Measurements from ENCODE around the gene CCDC136.

CCDC136 gene

GRCh38 chr7:128774921-128775320, 16.8 kb upstream of the CCDC136 start:
- no peak for DNase-seq
- in situ Hi-C loops (cut with MboI; ENCODE audit: low pct_unique_long_range_greater_than_20kb, low sequenced_read_pairs): no loop called here

GRCh38 chr7:128775744-128776474, 15.9 kb upstream of the CCDC136 start, which contains the start of gene OPN1SW:
TSS of gene OPN1SW (minus strand) at chr7:128775794. CDS start at chr7:128775781, 13 bp downstream.
- in situ Hi-C loops (cut with MboI; ENCODE audit: low pct_unique_long_range_greater_than_20kb, low sequenced_read_pairs): no loop called here
- DNase-seq: no peak

- in situ Hi-C loops (cut with MboI; ENCODE audit: low pct_unique_long_range_greater_than_20kb, low sequenced_read_pairs): no loop called here
- DNase-seq: peak; percentile 24
These were observed 14.3 kb upstream of the CCDC136 start for GRCh38 chr7:128777156-128778123.

DNA sequence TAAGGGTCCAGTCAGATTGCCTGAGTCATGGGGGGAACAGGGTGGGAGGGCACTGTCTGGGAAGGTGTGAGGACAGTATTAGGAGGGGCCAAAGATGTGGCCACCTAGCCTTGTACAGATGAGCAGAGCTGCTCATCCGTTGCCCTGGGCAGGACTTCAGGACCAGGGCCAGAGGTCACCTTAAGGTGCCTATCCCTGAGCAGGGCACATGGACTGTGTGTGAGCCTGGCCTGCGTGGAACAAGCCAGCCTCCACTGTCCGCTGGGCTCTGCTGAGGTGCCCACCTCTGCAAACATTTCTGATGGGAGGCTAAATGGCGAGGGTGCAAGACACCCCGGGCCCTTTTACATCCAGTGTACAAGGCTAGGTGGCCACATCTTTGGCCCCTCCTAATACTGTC, 12.8 kb upstream of the CCDC136 start:
- in situ Hi-C loops (cut with MboI; ENCODE audit: low pct_unique_long_range_greater_than_20kb, low sequenced_read_pairs): no loop called here
- no peak for DNase-seq

GRCh38 chr7:128781126-128781525, 10.6 kb upstream of the CCDC136 start:
- in situ Hi-C loops (cut with MboI; ENCODE audit: low pct_unique_long_range_greater_than_20kb, low sequenced_read_pairs): no loop called here
- DNase-seq: no peak

- no peak for DNase-seq
- in situ Hi-C loops (cut with MboI; ENCODE audit: low pct_unique_long_range_greater_than_20kb, low sequenced_read_pairs): no loop called here
These were observed 9.9 kb upstream of the CCDC136 start for GRCh38 chr7:128781851-128782250.

DNA sequence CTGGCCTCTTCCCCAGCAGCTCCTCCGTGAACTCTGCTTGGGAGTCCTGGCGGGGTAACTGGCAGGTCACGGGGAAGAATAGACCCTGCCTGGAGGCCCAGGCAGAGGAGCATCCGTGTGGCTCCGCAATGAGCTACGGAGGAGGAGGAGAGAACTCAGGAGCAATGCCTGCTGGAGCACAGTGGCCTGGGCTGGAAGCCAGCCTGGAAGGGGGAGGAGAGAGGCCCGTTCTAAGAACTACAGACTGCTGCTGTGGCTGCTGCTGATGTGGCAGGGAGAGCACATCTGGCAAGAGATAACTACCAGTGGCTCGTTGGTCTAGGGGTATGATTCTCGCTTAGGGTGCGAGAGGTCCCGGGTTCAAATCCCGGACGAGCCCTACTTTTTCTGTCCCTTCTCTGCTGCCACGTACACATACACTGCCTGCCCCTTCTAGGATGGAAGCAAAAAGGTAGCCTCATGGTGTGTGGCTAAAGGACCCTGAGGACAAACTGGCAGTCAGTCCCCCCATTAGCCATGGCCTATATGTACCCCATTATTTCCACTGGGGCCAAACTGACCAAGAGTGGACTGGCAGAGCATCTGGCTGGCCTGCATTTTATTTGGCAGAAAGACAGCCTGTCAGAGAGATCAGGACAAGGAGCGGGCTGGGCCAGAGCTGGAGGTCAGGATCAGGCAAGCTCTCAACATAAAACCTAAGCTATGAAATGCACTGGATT, 8.5 kb upstream of the CCDC136 start:
- peak; percentile 68 for DNase-seq

GRCh38 chr7:128785738-128786137, 6.0 kb upstream of the CCDC136 start:
- DNase-seq: no peak
- in situ Hi-C loops (cut with MboI; ENCODE audit: low pct_unique_long_range_greater_than_20kb, low sequenced_read_pairs): no loop called here

More for the DNA sequence above, 8.5 kb upstream of the CCDC136 start:
- in situ Hi-C loops (cut with MboI; ENCODE audit: low pct_unique_long_range_greater_than_20kb, low sequenced_read_pairs): no loop called here

DNA sequence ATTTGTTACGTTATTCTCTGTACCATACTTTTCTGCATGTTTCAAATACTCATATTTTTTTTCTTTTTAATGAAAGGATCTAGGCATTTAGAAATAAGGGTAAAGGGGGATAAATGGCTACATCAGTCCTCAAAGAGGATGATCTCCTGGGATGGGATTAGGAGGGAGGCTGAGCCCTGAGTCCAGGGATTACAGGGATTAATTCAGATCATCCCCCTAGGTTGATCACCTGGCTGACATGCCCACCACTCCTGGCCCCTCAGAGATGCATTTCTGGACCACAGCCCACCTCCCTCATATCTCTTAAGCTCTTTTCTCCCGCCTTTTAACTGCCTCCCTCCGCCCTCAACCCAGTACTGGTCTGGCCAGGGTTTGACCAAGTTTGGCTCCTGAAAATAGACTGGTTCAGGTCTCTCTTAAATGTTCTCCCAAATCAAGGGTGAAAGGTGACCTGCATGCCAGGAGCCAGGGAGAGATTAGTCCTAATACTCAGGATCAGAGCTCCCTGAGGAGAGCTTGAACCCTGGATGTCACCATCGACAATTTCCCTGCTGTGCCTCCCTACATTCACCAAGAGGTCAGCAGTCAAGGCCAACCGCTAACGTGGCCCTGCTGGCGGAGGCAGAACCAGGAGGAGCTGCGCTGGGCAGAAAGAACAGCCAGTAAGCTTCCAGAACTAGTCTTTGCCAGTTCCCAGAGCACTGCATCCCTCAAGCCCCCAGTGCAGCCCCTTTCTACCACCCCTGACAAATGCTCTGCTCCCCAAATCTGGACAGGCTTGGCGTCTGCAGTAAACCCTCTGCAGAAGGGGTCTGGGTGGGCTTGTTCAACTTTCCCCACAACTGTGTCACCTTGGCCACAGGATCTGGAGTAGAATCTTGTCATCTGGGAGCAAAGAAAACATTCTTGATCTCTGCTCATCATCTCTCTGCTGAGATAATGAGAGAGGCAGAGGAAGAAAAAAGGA, 3.0 kb upstream of the CCDC136 start:
- in situ Hi-C loops (cut with MboI; ENCODE audit: low pct_unique_long_range_greater_than_20kb, low sequenced_read_pairs): no loop called here
- DNase-seq: no peak

GRCh38 chr7:128790315-128791041, 1.3 kb upstream of the CCDC136 start:
- in situ Hi-C loops (cut with MboI; ENCODE audit: low pct_unique_long_range_greater_than_20kb, low sequenced_read_pairs): no loop called here
- DNase-seq: no peak

DNA sequence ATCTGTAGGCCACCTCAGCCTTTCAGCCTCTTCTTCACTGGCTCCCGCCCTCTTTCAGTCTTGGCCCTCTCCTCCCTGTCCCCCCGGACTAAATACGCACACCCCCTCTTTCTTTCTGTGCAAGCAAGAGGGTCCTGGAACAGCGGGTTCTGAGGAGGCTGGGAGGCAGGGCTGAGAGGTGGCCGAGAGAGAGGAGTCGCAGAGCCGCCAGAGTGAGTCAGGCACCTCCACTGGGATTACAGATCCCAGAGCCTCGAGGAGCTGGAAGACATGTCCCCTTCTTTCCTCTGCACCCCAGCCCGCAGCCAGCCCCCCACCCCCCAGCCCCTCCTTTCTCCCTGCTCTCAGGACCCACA, 182 bp downstream of the CCDC136 start:
- DNase-seq: no peak
- in situ Hi-C loops (cut with MboI; ENCODE audit: low pct_unique_long_range_greater_than_20kb, low sequenced_read_pairs): no loop called here

DNA sequence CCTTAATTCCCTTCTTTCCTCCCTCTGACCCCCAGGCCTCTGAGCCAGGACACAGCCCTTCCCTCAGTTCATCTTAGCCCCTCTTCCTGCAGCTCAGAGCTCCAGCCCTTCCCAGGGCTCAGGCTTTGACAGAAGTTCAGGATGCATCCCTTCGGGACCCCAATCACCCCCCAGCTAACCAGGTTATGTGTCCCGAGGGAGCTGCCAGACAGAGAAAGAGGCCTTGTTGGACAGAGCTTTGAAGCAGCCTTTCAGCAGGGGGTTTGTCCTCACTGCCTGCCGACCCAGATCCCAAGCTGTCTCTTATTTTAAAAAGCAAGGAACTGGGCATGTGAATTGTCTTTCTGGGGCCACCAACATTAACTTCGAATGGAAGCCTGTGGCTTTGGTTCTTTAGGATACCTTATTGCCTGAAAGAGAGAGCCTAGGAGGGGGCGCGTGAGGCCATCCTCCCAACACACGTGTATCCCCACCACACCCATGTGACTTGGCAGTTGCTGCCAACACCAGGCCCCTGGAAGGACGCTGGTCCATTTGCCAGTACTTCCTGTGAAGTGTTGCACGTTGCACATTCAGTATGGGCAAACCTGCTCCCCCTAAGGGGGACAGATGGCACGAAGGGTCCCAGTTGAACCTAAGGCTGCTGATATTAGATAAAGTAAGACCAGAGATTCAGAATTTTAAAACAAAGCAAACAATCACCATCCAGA, 858 bp downstream of the CCDC136 start:
- DNase-seq: peak; percentile 38
- in situ Hi-C loops (cut with MboI; ENCODE audit: low pct_unique_long_range_greater_than_20kb, low sequenced_read_pairs): no loop called here

DNA sequence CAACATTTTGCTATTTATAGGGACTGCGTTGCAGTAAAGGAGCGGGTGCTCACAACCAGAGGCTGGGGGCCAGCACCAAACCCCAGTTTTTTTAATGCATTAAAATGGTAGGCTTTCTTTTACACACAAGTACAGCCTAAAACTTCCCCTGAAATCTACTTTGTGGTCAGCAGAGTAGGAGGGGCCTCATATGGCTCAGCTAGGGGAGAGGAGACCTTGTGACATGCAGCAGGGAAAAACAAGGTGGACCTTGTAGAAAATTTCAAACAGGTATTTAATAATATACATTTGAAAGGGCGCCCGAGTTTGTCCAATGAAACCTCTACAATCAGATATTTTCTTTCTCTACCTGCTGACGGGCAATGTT, 1.4 kb downstream of the CCDC136 start:
- in situ Hi-C loops (cut with MboI; ENCODE audit: low pct_unique_long_range_greater_than_20kb, low sequenced_read_pairs): no loop called here

DNA sequence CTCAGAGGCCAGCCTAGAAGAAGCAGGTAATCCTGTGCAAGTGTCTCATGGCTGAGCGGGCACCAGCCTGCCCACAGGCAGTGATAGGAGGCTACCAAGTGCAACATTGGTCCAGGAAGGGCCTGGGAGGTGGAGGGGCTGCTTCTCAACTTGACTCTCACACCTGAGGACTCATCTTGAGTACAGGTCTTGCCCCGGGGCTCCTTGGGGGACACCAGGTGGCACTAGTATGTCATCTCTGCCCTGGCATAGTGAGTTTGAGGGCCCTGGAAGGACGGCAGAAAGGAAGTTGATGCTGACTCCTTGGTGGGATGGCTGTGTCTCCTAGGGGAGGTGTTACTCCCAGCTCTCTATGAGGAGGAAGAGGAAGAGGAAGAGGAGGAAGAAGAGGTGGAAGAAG, 2.3 kb downstream of the CCDC136 start:
- DNase-seq: peak; percentile 24
- in situ Hi-C loops (cut with MboI; ENCODE audit: low pct_unique_long_range_greater_than_20kb, low sequenced_read_pairs): no loop called here

More for the DNA sequence above, 1.4 kb downstream of the CCDC136 start:
- DNase-seq: peak; percentile 19

- DNase-seq: no peak
- in situ Hi-C loops (cut with MboI; ENCODE audit: low pct_unique_long_range_greater_than_20kb, low sequenced_read_pairs): no loop called here
These were observed 2.7 kb downstream of the CCDC136 start for GRCh38 chr7:128794436-128794835.

GRCh38 chr7:128795129-128795528, 3.4 kb downstream of the CCDC136 start:
- no peak for DNase-seq
- in situ Hi-C loops (cut with MboI; ENCODE audit: low pct_unique_long_range_greater_than_20kb, low sequenced_read_pairs): no loop called here

- DNase-seq: no peak
- in situ Hi-C loops (cut with MboI; ENCODE audit: low pct_unique_long_range_greater_than_20kb, low sequenced_read_pairs): no loop called here
These were observed 4.6 kb downstream of the CCDC136 start for GRCh38 chr7:128796327-128796726.

Measured in KBM-7 (cell line).